Dermis microvascular lymphatic vessel endothelial cell (primary cell): ENCODE measurements around the gene AGK. TPM values are rescaled to one million over a fixed set of nuclear protein-coding genes. Genes with fewer than 3 reads are reported as not detected.

Source experiments
- DNase-seq, 2 donors: peaks; one replicate each; pipeline versions ENCODE4 v3.0.0 to v3.0.0-alpha.2; 2010; ENCODE audit warnings: low read depth in 2 of 2
- total RNA-seq: library from RNA; depleted of rRNA; stranded (reverse); fragments of >200 nt; gene quantifications from 2 replicates; pipeline ENCODE4 v1.2.1, GENCODE V29; 2014

The AGK gene
- total RNA-seq, 1 donor from 2014 or later = 18.0 TPM

DNA sequence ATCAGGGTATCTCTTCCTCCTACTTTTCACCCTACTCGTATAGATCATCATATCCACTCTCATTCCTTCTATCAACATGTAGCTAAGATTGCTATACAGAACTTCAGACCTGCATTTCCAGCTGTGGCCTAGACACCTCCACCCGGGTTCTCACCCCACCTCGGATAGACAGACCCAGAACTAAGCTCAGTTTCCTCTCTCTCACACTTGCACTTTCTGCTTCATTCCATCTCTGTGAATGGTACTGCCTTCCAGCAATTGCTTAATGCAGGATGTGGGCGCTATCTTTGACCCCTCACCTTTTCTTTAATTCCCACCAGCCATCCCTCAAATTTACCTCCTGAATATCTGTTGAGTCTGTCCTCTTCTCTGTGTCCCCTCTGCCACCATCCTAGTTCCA, 35.7 kb downstream of the AGK start:
- DNase-seq = no peak

DNA sequence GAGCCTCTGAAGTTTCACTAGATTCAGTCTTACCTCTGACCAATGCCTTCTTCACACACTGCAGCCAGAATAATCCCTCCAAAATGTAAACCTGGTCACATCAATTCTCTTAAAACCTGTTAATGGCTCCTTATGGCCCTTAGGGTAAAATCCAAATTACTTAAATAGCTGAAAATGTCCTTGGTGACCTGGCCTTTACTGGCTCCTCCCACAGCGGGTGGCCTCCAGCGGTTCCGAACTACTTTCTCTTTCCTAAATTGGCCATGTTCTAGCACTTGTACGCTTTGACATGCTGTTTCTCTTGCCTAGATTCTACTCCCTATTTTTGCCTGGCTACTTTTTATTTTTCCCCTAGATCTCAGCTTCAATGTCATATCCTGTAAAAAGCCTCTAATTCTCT, 36.1 kb downstream of the AGK start:
- DNase-seq = no peak

DNA sequence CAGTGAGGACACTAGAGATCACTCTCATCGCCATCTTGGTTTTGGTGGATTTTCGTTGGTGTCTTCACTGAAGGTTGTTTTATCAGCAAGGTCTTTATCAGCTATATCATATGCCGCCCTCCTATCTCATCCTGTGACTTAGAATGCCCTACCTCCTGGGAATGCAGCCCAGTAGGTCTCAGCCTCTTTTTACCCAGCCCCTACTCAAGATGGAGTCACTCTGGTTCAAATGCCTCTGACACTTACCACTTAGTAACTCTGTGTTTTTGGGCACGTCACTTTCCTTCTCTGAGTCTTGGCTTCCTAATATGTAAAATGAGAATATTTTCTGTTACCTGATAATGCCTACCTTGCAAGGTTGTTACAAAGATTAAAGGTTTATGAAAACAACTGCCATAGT, 37.7 kb downstream of the AGK start:
- no peak for DNase-seq

DNA sequence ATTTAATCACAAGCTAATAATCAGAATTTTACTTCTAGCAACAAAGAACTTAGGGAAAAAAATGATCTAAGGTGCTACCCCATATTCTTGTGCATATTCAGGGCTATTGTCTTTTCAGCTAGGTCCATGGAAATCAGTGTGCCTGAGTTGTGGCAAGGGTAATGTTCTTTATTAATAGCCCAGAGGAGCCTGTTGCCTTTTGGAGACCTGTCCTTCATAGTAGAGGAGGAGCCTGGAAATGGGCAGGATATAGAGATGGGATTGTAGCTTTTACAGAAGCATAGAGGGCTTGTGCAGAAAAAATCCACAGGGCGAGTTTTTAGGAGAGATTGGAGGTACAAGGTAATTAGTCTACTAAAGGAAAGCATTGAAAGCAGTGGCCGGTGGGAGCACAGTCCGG, 38.9 kb downstream of the AGK start:
- DNase-seq = no peak

DNA sequence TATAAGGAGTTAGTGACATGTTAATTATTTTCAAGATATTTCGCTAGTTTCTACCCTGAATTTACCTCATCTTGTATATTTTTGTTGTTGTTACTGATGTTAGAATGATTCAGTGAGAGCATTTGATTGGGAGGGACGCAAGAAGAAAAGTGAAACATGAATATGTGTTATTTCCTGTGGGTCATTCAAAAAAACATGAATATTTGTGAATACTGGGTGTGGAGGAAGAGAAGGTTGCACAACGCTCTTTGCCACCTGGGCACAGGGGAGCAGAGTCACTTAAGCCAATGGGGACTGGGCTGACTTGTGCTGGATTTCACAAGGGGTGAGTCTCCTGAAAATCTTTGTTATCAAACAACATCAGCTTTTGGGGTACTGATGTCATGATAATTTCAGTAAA, 39.5 kb downstream of the AGK start:
- peak; percentile 8 to 43 for DNase-seq

DNA sequence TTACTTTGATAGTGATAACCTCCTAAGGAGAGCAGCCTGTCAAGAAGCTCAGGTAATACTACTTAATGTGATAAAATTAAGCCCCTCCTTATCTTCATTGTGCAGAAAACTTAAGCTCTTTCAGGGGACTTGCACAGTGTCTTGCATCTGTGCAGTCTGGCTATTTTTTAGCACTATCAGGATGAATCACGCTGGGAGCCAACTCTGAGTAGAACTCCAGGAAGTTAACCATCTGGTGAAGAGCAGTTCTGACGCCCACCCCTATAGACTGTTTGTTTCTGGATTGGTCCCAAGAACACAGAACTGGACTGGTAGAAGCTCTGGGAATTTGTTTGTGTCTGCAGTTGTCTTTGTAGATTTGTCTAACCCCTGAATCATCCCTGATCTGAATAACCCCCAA, 41.9 kb downstream of the AGK start:
- peak; percentile 4 to 48 for DNase-seq

DNA sequence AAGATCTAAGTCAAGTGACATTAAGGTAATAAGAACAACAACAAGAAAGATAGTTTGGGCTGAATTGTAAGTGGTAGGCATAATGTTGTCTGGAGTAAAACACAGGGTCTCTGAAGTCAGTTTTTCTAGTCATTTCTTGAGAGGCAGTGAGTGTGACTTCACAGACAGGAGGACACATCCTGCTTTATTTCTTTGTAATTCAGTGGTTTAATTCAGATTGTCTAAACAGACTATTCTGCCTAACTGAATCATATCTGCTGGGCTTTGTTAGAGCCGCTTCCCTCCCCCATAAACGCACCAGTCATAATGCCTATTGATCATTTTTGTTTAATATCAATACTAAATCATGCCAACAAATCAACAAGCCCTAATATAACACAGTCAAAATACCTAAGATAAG, 46.8 kb downstream of the AGK start:
- DNase-seq = no peak

DNA sequence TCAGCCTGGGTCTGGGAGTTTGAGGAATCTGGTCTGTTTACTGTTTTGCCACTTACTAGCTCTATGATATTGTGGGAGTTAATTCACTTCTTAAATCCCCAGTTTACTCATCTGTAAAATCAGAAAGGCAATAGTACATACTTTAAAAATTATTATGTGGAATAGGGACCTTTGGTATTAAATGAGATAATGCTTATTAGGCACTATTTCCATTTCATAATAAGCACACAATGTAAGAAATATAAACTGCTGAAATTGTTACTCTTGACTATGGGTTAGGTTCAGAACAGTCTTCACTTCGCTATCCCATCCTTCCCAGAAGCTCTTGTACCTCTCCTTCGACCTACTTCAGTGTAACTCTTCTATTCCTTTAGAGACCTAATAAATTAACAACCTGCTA, 47.2 kb downstream of the AGK start:
- DNase-seq = no peak

DNA sequence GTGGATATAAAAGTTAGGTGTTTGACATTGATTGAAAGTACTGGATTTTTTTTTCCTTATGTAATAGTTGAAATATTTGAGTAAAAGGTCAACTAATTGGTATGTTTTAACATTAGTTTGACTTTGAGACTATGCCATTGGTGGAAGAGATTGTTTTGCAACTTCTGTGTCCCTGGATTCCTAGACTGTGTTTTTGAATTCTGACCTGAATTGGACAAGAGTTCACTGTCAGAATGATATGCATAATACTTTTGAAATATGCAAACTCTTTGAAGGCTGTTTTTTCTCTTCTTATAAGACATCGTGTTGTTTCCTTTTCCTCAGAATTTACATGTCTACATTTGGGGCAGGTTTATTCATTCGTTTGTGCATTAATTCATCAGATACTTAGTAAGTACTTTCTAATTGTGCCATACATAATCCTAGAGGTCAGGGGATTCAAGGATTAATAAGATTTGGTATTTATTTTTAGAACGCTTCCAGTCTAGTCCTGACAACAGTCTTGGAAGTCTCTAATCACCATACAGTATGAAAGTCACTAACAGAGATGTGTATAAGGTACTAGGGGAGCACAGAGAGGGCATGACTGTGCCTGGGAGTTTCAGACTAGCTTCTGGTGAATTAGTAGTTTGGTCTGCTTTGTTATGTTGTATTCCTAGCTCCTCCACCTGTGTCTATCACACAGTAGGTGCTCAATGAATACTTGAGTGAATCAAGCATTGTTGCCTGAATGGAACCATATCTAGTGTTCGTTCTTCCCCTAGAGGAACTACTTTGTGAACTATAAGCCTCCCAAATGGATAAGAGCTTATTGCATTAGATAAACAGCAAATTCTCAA, 49.2 kb downstream of the AGK start:
- DNase-seq = no peak

DNA sequence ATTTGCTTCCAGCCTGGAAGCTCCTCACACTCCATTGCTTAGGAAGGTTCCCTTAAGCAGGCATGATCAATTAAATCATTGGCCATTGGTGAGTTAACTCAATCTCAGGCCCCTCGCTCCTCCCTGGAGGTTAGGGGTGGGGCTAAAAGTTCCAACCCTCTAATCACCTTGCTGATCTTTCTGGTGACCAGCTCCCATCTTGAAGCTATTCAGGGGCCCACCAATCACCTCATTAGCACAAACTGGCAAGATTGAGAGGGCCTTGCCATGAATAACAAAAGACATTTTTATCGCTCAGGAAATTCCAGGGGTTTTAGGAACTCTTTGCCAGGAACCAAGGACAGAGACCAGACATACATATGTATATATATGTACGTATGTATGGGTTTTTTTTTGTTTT, 58.4 kb downstream of the AGK start:
- no peak for DNase-seq

DNA sequence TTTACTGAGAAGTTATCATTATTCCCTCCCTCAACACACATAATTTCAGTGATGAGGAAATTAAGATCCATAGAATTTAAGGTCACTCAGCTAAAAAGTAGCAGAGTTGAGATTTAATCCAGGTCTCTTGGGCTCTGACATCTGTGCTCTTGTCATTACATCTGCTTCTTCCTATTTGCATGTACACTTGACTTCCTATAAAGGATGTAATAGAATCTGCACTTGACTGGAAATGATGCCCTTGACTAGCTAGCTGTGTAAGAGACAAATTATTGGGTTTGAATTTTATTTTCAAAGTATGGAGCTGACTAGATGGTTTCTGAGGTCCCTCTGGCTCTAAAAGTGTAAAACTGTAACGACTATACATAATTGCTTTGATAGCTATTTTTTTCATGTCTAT, 59.5 kb downstream of the AGK start:
- no peak for DNase-seq

DNA sequence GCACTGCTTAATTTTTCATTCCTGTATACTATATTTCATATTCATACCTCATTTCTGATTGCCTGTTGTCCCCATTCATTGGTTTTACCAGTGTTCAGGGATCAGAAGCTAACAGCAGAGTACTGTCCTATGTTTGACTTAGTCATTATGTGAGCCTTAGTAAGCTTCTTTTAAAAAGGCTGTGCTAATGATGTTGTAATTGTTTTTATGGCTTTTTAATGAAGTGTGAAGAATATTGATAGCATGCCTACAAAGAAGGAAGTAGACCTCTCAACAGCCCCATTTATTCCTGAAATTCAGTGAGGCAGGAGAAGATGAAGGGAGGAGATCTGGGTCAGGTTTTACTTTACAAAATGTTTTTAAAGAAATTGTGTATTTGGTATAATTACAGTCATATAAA, 61.7 kb downstream of the AGK start:
- no peak for DNase-seq

DNA sequence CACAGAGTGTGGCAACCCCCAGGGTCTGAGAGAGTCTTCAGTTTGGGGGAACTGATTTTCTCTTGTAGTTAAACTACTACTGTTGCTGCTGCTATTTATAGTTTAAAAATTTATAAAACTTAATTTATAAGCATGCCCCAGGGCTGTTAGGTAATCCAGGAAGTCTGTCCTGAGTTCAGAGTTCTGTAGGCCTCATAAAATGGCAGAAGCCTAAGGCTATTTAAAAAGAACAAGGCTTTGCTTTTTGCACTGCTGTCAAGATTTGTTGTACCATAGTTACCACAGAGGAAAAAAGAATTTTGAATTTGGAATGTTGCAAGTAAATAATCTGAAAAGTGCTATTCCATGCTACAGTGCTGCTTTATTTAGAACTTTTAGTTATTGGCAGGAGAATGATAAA, 66.1 kb downstream of the AGK start:
- no peak for DNase-seq

DNA sequence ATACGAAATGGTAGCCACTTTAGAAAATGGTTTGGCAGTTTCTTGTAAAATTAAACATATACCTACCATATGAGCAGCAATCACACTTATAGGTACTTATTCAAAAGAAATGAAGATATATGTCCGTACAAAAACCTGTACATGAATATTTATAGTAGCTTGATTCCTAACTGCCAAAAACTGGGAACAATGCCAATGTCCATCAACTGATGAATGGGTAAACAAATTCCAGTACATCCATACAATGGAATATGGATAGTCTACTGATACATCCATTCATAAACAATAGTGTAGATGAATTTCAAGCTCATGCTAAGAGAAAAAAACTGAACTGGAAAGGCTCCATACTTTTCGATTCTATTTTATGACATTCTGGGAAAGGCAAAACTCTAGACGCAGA, 68.5 kb downstream of the AGK start:
- peak; percentile 5 to 64 for DNase-seq

DNA sequence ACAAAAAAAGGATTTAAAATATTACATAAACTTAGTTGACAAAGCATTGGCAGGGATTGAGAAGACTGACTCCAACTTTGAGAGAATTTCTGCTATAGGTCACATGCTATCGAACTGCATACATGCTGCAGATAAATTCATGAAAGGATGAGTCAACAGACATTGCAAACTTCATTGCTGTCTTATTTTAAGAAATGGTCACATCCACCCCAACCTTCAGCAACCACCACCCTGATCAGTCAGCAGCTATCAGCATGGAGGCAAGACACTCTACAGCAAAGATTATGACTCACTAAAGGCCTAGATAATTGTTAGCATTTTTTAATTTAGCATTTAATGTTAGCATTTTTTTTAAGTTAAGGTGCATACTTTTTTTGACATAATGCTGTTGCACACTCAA, 73.6 kb downstream of the AGK start:
- no peak for DNase-seq

DNA sequence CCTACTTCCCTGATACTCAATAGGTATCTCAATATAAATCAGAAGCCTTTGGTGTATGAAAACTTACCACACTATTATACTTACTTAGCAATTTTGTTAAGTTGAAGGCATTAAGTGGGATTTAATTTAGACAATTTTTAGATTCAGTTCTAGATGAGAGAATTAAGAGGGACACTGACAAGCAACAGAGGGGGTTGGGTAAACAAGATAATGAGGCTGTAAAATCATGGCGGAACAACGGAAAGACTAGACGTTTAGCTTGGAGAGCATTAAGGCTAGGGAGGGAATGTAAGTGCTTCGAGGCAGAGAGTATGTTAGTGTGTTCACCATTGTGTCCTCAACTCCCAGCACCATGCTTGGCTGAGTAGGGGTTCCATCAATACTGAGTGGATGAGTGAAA, 79.4 kb downstream of the AGK start:
- DNase-seq = no peak

DNA sequence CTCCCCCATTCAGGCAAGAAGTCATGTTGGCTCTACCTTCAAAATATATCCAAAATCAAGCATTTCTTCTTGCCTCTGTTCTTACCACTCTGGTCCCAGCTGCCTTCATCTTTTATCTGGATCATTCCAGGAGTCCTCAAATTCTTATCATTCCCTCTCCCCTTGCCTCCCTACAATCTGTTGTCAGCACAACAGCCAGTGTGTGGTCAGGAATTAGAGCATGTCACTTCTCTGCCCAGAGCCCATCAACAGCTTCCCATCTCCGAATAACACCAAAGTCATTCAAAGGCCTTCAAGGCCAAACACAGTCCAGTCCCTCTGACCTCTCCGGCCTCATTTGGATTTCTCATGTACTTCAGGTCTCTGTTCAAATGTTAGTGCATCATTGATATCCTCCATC, 80.3 kb downstream of the AGK start:
- DNase-seq = no peak

DNA sequence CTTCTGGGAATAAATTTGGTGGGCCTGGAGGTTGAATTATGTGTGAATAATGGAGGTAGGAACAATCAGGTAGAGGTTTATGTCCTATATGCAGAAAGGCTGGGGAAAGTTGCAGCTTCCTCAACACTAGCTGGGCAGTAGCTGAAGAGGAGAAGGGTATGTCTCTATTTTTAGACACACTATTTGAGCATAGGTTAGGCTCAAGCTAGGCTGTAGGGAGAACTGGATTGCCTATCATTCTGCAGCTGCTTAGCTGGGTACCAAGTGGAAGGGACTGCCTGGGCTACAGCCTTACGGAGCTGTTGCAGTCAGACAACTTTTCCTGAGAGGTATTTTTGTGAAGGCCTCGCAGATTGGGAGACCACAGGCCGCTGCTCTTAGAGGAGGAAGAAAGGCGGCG, 82.9 kb downstream of the AGK start:
- DNase-seq = no peak

DNA sequence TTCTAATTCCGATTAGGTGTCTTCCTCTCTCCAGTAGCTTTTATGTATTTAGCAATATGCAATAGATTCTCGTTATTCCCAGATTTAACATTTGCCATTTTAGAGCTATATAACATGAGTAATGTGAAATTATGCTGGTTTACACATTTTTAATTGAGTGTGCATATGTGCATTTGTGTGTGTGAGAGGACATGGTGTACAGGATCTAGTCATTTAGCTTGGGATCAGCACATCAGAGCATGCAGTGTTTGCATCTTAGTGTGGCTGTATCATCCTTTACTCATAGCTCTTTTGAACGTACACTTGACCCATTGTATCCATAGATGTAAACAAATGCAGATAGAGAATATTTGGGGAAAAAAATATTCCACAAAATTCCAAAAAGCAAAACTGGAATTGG, 84.8 kb downstream of the AGK start:
- DNase-seq = no peak

DNA sequence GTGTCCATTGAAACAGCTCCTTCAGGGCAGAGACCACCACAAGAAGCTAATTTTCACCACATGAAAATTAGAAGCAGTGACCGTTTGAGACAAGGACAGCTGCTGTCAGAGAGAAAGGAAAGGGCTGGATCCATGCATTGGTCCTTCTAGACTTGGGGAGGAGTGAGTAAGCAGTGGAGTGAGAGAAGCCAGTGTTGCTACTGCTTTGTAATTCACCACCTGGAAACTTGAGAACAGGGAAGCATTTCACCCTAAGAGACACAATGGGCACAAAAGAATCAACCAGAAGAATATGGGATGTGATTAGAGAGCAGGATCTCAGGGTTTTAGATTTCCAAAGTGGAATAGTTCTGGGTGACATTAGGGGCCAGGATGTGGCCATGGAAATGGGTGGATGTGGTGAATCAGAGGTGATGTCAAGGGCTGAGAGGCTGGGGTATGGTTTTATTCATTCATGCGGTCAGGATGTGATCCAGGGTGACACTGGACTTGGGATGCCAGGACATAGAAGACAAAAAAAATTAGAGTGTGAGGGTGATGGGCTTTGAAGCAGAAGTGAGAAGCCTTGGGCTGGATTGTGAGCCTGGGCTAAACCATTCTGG, 89.1 kb downstream of the AGK start:
- no peak for DNase-seq

DNA sequence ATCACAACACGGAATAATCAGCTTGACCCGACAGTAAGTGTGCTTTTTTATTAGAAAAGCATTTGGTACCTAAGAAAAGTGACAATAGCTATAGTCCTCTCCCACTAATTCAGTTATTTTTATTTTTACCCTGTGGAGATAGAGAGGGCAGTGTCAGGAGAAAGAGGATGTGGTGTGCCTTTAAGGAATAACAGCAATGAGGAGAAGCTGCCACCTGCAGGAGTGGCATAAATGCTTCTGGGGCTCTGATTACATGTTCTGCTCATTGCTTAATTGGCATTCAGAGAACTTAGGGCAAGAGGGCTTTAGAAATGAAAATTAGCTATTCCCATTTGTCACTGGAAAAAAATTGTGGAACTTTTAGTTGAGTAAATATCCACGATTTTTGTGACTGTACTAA, 90.7 kb downstream of the AGK start:
- no peak for DNase-seq

DNA sequence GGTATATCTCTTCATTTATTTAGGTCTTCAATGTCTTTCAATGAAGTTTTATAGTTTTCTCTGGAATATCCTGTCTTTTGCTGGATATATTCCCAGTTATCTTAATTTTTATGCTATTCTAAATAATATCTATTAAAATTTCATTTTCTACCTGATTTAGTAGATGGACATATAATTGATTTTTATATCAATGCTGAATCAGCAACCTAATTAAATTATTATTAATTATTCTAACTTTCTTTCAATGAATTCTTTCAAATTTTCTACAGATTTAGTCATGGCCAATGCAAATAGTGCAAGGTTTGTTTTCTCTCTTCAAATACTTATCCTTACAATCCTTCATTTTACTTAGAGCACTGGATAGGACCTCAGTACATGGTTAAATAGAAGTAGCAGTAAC, 94.0 kb downstream of the AGK start:
- DNase-seq = no peak

DNA sequence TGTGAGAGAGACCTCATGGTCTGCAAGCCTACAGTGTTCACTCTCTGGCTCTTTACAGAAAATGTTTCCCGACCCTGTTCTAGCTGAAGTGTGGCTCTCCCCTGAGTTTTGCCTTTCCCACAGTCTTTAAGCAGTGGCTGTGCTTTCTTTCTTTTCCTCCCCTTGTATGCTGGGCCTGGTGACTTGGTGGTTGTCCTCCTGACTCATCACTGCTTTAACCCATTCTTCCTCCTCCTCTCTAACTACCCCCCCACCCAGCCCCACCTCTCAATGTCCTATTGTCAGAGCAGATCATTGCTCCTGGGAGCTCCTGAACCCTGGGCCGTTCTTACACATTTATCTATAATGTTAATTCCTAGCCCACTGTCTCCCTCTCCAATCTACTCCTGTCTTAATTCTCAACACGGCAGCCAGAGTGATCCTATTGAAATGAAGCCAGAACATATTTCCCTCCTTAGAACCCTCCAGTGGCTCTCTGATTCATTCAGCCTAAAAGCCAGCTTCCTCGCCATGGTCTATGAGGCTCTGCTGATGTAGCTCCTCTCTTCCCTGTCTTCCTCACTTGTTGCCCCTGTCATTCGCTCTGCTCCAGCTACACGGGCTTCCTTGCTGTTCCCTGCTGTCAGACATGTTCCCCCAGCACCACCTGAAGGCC, 95.7 kb downstream of the AGK start:
- DNase-seq = no peak
